ENCODE data around the gene SLC24A5. TPM values are rescaled to one million over a fixed set of nuclear protein-coding genes. Genes with fewer than 3 reads are reported as not detected.

SLC24A5 gene
- total and polyA plus RNA-seq, 4 donors: not detected

DNA sequence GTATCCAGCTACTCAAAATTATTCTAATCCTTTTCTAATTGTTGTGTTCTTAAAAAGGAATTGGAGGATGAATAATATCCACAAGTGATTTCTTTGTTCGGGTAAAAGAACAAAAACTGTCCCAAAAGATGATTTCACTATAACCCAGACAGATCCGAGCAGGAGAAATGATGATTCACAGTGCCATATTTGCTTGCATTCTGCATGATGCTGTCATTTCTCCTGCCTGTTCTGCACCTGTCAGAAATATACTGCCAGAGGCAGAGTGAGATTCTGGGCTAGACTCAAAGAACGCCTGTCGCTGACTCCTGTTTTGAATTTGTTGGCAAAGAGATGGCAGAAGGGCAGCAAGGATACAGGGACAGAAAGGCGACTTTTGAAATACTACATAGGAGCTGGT, 34.7 kb upstream of the SLC24A5 start (continued):
- no peak for TF ChIP-seq REST (IDR thresholded peaks at IDR 0.05)

GRCh38 chr15:48086576-48086975, 34.2 kb upstream of the SLC24A5 start:
- Histone ChIP-seq H3K27me3 (ENCODE audit: control insufficient read depth in 4 of 4, insufficient read depth in 4 of 4, low read length in 3 of 4) (peaks cover 0 to 5% (median 2%) of the 10 kb centered on the region in 4 donors), H3K36me3 (ENCODE audit: control insufficient read depth in 4 of 4, insufficient read depth in 3 of 4, low read depth in 1 of 4, low read length in 3 of 4) (no peaks in the 10 kb centered on the region), H3K4me3 (ENCODE audit: low read depth in 1 of 3, low read length in 3 of 3) (no peak overlapping the region), H3K4me1 (ENCODE audit: control insufficient read depth in 4 of 4, insufficient read depth in 4 of 4, low read length in 3 of 4) (no peaks in the 10 kb centered on the region), H3K27ac (ENCODE audit: low read depth in 1 of 2, low read length in 2 of 2) (no peak overlapping the region), H3K9me3 (ENCODE audit: control insufficient read depth in 4 of 4, low read length in 3 of 4) (no peaks in the 10 kb centered on the region), H3K9ac (ENCODE audit: low read depth in 1 of 2, low read length in 2 of 2) (no peak overlapping the region)
- no peak for TF ChIP-seq JUND (IDR thresholded peaks at IDR 0.05)
- TF ChIP-seq, protein P1, sequence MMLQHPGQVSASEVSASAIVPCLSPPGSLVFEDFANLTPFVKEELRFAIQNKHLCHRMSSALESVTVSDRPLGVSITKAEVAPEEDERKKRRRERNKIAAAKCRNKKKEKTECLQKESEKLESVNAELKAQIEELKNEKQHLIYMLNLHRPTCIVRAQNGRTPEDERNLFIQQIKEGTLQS (IDR thresholded peaks at IDR 0.05): no peak
- TF ChIP-seq YY1 (IDR thresholded peaks at IDR 0.05): no peak
- TF ChIP-seq FOXA2 (IDR thresholded peaks at IDR 0.05): no peak
- no peak for TF ChIP-seq SP1 (IDR thresholded peaks at IDR 0.05)
- TF ChIP-seq HNF4A (conservative IDR thresholded peaks at IDR 0.05): no peak
- TF ChIP-seq TAF1 (conservative IDR thresholded peaks at IDR 0.05): no peak
- TF ChIP-seq, protein P2, sequence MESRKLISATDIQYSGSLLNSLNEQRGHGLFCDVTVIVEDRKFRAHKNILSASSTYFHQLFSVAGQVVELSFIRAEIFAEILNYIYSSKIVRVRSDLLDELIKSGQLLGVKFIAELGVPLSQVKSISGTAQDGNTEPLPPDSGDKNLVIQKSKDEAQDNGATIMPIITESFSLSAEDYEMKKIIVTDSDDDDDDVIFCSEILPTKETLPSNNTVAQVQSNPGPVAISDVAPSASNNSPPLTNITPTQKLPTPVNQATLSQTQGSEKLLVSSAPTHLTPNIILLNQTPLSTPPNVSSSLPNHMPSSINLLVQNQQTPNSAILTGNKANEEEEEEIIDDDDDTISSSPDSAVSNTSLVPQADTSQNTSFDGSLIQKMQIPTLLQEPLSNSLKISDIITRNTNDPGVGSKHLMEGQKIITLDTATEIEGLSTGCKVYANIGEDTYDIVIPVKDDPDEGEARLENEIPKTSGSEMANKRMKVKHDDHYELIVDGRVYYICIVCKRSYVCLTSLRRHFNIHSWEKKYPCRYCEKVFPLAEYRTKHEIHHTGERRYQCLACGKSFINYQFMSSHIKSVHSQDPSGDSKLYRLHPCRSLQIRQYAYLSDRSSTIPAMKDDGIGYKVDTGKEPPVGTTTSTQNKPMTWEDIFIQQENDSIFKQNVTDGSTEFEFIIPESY (IDR thresholded peaks at IDR 0.05): no peak
- no peak for TF ChIP-seq NR2F2 (IDR thresholded peaks at IDR 0.05)
- TF ChIP-seq REST (IDR thresholded peaks at IDR 0.05): no peak
- 66% methylated on average over 5 of the region's 5 CpGs for WGBS
- DNase-seq (ENCODE audit: low spot score): no peak

DNA sequence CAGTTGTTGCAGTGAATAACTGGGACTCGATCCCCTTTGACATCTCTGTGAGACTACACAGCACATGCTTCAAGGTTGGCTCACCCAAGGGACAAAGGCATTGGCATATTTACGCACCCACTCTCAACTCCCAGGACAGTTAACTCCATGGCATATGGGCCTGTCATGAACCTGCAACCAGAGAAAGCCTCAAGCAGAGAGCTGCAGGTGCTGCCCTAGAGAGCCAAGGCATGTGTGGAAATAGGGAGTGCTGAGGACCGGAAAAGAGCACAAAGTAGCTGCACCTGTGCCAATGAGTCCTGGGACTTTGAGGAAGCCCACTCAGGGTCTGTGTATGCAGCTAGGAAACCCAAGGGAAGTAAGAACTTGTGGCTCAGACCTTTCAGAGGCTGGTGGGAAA, 32.9 kb upstream of the SLC24A5 start:
- Histone ChIP-seq H3K9me3 (ENCODE audit: control insufficient read depth in 4 of 4, low read length in 3 of 4) (no peaks in the 10 kb centered on the region), H3K4me1 (ENCODE audit: control insufficient read depth in 4 of 4, insufficient read depth in 4 of 4, low read length in 3 of 4) (no peaks in the 10 kb centered on the region)

More for the DNA sequence above, 32.9 kb upstream of the SLC24A5 start:
- 78% methylated on average over 3 of the region's 3 CpGs for WGBS
- Histone ChIP-seq H3K27ac (ENCODE audit: low read depth in 1 of 2, low read length in 2 of 2) (no peak overlapping the region), H3K36me3 (ENCODE audit: control insufficient read depth in 4 of 4, insufficient read depth in 3 of 4, low read depth in 1 of 4, low read length in 3 of 4) (no peaks in the 10 kb centered on the region), H3K4me3 (ENCODE audit: low read depth in 1 of 3, low read length in 3 of 3) (no peak overlapping the region), H3K27me3 (ENCODE audit: control insufficient read depth in 4 of 4, insufficient read depth in 4 of 4, low read length in 3 of 4) (peaks cover 0 to 5% (median 2%) of the 10 kb centered on the region in 4 donors), H3K9ac (ENCODE audit: low read depth in 1 of 2, low read length in 2 of 2) (no peak overlapping the region)
- TF ChIP-seq HNF4G (IDR thresholded peaks at IDR 0.05) (no peak), CTCF (IDR thresholded peaks at IDR 0.05; ENCODE audit: low read depth, low read length, missing input control) (no peak), RXRA (IDR thresholded peaks at IDR 0.05) (no peak), FOXA1 (IDR thresholded peaks at IDR 0.05) (no peak), NR2F2 (IDR thresholded peaks at IDR 0.05) (no peak), EGR1 (IDR thresholded peaks at IDR 0.05; ENCODE audit: low read depth in 2 of 2) (no peak), SP1 (IDR thresholded peaks at IDR 0.05) (no peak), HNF4A (conservative IDR thresholded peaks at IDR 0.05) (no peak), MAX (IDR thresholded peaks at IDR 0.05) (no peak), RAD21 (IDR thresholded peaks at IDR 0.05) (no peak), TAF1 (conservative IDR thresholded peaks at IDR 0.05) (no peak)
- TF ChIP-seq, protein P1 (IDR thresholded peaks at IDR 0.05): no peak
- no peak for DNase-seq (ENCODE audit: low spot score)

Data from liver (tissue), 9 donors.